IPS DF 4.7 (cell line): ENCODE results near the gene AVL9.
"Not testable (repeated sequence)": the region's sequence is repeated elsewhere in the genome, so short reads cannot be mapped to it uniquely, and the experiment has no call there.

Experiments used
- DNase-seq: peaks from one replicate; pipeline ENCODE4 v3.0.0-alpha.2; 2013; ENCODE audit warnings: low spot score; ENCODE audit errors: extremely low read depth

The AVL9 gene

DNA sequence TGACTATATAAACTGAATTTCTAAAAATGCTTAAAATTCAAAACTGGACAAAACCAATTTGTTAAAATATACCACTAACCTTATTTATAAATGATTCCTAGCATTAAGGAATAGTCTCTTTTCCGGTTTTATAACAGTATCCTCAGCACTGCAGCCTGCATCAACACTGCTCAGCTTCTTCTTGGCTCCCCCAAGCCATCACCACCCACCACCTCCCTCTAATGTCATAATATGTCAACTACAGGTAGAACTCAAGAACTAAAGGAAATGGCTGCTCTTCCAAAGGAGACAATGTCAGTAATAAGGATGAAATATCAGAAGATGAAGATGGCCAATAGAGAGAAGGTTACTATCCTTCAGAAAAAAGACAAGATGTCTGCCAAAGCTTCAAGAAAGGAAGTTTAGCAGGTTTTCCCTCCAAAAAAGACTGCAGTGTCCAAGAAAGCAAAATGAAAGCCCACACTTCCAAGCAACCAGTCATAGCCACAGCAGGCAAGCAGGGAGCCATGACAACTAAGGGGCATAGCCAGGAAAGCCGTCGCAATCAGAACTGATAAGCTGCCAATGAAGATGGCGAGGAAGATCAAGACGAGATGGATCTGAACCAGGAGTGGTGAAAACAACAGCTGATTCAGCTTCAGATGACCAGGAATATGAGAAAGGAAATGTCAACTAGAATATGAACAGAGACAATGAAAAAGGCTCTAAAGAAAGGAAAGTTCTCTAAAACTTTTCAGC is 141.6 kb downstream of the AVL9 start:
- DNase-seq = not testable (repeated sequence)

DNA sequence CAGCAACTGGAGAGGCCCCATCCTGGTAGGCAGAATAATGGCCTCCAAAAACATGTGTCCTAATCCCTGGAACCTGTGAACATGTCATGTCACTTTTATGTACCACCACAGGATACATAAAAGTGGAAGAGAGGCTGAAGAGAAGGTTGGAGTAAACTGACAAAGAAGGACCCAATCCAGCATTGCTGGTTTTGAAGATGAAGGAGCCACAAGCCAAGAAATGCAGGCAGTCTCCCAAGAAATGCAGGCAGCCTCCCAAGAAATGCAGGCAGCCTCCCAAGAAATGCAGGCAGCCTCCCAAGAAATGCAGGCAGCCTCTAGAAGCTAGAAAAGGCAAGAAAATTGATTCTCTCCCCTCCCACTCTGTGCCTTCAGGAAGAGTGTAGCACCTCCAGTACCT is 142.3 kb downstream of the AVL9 start:
- DNase-seq = not testable (repeated sequence)
